Measurements from ENCODE around the gene HSD3B2.
"Not testable (repeated sequence)": the region's sequence is repeated elsewhere in the genome, so short reads cannot be mapped to it uniquely, and the experiment has no call there.

HSD3B2 gene

DNA sequence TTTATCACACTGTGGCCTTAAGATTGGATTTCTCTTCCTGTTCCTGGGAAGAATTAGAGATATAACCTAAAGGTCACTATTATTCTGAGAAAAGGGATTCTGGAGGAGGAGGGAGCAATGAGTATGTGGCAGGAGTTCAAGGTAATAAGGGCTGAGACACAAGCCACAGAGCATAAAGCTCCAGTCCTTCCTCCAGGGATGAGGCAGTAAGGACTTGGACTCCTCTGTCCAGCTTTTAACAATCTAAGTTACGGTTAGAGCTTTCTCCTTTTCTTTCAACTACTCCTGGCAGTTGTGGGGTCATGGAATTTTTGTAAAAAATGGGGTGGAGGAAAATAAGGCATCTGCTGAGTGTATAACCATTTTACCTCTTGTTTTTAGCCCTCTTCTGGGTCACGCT lies at the start of gene HSD3B2:
HSD3B2 (plus strand) TSS at position 201 of the 400 bp plus-strand sequence. CDS start 270 bp downstream, outside the sequence.
- DNase-seq (ENCODE audit: low spot score), result no peak

DNA sequence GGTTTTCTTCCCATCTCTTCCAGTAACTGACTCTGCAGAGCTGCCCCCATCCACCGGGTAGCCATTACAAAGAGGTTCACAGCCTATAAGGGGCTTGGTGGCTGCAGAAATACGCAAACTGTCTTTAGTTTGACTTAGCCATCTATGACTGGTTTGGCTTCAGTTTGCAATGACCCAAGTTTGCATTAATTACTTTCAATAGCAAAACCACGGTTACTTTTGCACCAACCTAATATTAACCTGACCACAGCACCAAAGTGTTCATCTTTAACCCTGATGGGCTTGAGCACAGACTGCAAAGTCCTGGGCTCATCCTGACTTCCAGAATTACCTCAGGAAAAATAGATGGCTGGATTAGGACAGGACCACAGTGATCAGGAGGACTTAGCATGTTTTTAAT lies 48.5 kb upstream of the HSD3B2 start:
- DNase-seq (ENCODE audit: low spot score), result no peak

DNA sequence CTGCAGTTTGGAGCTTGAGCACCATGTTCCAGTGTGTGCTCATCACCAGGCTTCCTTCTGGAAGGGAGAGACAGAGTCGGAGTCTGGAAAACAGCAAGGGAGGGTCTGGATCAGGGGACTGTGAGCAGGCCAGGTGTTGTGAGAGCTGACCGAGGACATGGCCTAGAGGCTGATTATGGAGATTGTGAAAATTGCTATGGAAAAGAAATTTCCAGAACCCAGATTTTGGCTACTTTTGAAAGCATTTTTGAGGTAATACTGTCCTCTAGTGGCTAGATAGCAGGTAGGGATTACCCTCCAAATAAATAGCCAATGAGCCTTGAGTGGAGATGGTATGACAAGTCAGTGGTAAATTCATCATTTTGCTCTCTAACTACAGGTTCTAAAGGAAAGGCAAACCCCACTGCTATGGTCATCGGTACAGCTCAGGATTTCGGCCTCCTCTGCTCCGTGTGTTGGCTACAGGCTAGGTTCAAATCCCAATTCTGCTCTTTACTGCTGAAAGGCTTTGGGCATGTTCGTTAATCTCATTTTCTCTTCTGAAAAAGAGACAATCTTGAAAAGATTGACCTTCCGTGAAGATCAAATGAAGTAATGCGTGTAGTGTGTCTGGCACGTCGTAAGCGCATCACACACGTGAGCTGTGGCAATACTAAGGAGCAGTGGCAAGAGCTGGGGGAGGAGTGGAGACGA lies 47.4 kb upstream of the HSD3B2 start:
- DNase-seq (ENCODE audit: low spot score), result peak; percentile 74

DNA sequence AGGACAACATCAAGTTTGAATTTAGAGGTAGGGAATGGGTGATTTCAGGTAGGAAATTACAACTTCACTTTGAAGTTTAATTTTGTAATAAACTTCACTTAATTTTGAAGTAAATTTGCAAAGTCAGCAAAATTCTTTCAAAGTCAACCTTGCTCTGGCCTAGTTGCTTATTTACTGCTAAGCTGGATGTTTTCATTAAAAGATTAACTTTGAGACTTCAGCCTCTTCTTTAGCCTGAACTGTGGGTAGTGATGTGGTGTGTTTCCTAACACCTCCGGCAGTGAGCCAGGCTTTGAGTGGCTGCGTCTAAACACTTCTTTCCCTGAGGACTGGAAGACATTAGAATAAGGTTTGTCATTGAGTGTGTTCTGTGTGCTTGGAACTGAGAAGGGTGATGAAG lies 46.4 kb upstream of the HSD3B2 start, which contains the start of gene HAO2:
HAO2 (plus strand) TSS at position 232 of the 400 bp plus-strand sequence. CDS start 12,301 bp downstream, outside the sequence.
- DNase-seq (ENCODE audit: low spot score), result no peak

DNA sequence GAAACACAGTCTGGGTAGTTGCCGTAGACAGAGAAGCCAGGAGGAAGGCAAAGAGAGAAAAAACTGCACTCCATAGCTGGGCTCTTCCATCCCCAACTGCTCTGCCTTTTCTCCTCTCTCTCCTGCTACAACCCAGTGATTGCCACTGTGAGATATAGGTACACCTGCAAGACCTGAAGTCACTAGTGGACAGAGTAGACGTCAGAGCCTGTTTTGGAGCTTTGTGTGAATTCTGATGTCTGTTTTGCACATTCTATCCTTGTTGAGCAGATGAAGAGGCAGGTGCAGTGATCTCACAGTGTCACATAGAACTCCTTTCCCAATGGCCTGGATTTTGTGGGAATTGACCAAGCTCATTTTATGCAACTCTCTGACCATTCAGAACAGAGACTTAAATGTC lies 44.2 kb upstream of the HSD3B2 start:
- DNase-seq (ENCODE audit: low spot score), result no peak

DNA sequence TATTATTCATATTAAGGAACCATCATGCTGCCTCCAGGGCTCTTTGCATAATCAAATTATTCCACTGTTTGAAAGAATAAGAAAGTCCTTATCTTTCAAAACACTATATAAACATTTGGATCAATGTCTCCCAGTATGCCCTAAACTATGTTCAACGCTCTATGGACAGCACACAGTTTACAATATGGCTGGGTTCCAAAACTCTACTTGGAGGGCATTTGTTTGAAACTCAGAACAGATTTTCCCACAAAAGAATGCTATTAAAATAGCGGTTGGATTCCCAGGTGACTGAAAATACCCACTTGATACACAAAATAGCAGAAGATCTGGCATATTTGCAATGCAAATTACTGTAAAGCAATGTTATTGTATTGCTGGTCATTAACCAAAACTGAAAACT lies 43.1 kb upstream of the HSD3B2 start:
- DNase-seq (ENCODE audit: low spot score), result no peak

DNA sequence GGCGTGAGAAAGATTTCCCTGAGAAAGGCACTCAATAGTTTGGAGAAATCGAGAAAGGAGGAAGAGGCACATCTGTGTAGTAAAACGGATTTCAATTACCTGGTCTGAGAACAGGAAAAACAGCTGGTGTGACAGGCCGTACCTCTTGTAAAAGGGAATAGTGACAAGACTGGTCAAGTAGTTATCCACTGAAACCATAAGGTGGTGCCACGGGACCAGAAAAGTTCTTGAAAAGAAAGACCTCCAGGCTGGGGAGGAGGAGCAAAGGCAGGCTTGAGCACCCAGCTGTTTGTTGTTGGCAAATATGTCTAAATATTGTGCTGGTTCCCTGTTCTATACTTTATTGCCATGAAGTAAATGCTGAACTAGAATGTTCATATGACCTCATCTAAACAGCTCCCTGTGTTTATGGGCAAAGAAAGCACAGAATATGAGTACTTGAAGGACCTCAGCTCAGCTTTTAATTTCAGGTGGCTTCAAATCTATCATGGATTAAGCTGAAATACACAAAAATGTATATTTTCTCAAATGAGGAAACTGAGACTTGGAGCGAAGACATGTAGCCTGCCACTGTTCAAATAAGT lies 42.4 kb upstream of the HSD3B2 start:
- DNase-seq (ENCODE audit: low spot score), result peak; percentile 53

DNA sequence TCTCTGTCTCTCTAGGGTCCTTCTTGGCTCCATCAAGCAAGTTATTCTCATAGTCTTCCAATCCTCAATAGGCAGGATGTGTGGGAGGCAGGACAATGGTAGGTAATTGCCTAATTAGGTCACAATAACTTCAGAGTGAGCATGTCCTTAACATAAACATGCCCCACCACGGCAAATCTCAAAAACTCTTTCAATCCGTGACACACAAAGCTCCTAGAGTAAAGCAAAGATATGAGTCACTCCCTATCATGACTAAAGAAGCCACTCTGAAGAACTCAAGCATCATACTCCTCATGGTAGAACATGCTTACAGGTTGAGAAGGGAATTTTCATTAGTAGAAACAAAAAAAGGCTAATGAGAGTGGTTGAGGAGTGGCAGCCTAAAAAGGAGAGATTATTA lies 41.5 kb upstream of the HSD3B2 start:
- DNase-seq (ENCODE audit: low spot score), result peak; percentile 36

DNA sequence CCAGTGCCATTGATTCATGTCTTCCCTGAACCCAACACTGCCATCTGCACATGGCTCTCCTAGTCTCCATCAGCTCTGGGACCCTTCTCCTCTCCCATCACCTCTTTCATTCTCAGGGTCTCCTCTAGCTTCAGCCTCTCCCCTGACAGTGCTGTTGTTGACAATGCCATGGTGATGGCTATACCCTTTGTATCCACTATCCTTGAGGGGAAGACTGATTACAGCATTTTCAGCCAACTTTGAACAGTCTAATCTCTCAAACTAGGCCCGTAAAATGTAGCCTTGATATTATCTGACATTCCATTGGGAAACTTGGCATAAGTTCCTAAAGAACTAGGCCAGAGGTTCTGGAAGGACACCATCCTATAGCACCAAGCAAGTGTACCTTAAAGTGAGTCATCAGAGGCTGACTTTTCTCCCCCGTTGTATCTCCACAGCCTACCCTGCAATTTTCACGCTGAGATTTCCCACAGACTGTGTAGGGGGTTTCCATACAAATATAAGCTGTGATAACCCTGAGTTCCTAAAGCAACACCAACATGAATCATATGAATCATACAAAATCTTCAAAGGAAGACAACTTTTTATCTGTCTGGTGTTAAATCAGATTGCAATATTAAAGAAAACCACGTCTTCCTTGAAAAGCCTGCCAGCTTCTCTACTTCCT lies 40.6 kb upstream of the HSD3B2 start:
- no peak for DNase-seq (ENCODE audit: low spot score)

DNA sequence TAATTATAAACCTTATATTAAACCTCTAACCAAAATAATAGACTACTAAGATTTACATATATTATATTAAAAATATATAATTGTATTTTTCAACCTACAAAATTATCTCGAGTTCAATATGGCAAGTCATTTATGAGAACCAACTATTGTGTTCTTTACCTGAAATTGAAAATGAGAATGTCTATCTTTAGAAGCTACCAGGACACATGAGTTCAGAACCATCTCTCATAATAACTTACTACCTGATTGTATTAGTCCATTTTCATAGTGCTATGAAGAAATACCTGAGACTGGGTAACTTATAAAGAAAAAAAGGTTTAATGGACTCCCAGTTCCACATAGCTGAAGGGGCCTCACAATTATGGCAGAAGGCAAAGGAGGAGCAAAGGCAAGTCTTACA lies 39.6 kb upstream of the HSD3B2 start:
- DNase-seq (ENCODE audit: low spot score), result no peak

DNA sequence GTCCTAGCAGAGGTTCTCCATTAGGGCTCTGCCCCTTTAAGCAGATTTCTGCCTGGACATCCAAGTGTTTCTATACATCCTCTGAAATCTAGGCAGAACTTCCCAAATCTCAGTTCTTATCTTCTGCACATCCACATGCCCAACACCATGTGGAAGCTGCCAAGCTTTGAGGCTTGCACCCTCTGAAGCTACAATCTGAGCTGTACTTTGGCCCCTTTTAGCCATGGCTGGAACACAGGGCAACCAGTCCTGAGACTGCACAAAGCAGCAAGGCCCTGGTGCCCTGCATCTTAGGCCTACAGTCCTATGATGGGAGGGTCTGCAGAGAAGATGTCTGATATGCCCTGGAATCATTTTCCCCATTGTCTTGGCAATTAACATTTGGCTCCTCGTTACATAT lies 38.4 kb upstream of the HSD3B2 start:
- no peak for DNase-seq (ENCODE audit: low spot score)

DNA sequence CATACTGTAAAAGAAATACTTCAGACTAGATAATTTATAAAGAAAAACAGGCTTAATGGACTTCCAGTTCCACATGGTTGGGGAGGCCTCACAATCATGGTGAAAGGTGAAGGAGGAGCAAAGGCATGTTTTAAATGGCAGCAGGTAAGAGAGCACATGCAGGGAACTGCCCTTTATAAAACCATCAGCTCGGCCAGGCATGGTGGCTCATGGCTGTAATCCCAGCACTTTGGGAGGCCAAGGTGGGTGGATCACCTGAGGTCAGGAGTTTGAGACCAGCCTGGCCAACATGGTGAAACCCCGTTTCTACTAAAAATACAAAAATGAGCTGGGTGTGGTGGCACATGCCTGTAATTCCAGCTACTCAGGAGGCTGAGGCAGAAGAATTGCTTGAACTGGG lies 37.4 kb upstream of the HSD3B2 start:
- DNase-seq (ENCODE audit: low spot score), result not testable (repeated sequence)

DNA sequence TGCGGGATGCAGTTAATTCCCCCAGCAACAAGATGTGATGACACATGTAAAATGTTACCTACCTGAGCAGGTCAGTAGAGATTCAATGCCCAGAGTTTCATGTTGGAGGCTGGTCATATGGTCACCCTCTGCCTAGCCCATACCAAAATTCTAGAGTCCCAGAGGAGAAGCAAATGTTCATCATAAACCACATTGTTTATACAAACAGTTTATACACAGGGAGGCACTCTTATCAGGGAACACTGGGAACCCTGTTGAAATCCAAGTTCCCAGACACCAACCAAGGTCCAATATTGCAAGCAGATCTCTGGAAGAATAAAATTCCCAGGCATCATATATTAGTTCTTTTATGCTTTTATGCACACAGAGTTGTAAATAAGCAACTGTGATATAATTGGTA lies 35.8 kb upstream of the HSD3B2 start:
- DNase-seq (ENCODE audit: low spot score), result no peak

DNA sequence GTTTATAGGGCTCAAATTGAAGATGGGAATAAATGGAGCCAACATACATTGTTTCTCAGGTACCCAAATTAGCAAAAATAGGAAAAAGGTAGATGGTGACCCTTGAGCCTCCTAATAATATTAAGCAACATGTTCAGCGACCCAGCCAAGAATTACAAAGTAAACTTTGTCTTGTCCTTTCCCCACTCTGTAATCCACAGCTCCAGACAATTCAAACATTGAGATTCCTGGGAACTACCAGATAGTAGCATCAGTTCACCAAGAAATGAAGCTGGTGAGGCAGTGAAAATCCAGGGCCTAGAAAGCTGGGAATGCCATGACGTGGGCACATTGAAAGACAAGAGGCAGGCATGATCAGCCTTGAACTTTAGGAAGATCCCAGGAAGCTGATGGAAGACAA lies 34.6 kb upstream of the HSD3B2 start:
- no peak for DNase-seq (ENCODE audit: low spot score)

DNA sequence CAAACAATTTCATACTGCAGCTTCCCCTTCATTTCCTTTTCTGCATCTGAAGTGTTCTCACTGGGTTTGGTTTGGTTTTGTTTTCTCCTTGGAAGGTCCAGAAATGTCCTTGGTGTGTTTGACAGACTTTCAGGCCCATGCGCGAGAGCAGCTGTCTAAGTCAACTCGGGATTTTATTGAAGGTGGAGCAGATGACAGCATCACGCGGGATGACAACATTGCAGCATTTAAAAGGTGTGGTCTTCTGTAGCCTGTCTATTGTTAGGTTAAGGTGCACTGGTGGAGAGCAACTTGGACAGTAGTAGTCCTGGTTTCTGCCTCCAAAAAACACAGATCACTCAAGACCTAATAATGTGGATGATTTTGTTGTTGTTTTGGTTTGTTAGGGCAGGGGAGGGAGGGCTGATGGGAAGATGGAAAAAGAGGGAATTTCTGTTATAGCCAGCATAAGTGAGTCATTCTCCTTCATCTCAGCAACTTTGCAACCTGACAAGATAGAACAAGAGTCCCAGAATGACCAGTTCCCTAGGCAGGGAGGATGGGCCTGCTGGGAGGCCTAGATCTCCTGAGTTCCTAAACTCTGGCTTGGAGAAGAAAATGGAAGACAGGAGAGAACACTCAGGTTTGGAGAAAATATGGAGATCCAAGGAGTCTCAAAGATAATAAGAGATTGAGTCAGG lies 33.8 kb upstream of the HSD3B2 start:
- no peak for DNase-seq (ENCODE audit: low spot score)

DNA sequence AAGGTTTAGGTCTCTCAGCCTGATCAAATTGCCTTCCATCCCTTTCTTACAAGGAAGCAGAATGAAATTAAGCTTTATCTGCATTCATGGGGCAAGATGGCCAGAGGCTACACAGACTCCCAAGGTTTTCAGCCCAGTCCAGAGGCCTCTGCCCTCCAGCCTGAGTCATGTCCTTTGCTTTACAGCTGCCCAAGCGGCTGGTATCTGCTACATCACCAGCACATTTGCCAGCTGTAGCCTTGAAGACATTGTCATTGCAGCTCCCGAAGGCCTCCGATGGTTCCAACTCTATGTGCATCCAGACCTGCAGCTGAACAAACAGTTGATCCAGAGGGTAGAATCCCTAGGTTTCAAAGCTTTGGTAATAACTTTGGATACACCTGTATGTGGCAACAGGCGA lies 30.4 kb upstream of the HSD3B2 start:
- no peak for DNase-seq (ENCODE audit: low spot score)

DNA sequence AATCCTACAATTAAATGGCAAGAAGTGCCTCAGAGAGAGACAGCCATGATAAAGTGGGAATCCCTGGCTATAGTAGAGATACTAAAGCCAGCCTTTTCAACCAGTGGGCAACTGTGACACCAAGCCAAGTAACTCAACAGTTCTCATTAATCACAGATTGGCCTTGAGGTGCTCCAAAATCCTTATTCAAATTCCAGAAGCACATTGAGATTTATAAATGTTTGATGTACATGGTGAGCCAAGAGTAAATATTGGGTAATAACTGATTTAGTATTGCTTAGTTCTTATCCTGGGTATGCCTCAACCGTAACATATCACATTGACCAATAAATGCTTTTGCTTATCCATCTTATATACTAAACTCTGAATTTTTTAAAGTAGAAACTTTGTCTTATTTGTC lies 29.3 kb upstream of the HSD3B2 start:
- no peak for DNase-seq (ENCODE audit: low spot score)

DNA sequence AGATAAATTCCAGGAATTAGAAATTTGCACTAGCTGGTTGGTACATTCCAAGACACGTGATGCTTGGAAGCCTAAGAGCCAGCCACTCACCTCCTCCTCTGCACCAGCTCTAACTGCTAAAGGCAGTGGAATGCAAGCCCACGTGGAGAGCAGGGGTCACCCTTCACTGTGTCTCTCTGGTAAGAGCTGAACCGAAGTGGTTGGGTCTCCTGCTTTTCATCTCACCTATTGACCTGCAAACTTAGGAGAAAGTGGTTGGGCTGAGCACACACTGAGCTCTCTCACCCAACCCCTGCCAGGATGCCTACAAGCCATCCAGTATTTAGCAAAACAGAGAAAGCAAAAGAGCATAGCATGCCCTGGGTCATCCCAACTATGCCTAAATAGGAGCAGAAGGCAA lies 27.1 kb upstream of the HSD3B2 start:
- DNase-seq (ENCODE audit: low spot score), result no peak

DNA sequence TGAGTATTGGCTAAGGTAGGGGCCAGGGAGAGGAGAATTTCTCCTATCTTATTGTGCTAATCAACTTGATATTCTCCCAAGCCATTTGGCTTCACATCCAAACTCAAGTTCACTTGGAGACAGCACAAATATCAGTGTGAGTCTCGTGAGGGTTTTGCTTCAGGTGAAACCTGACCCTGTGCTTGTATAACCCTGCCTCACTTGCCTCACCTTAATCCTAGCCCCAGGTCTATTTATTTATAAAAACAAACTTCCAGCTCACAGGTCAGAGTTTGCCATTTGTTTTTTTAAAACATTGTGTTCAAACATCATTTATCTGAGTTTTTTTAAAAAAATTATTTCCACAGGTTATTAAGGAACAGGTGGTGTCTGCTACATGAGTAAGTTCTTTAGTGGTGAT lies 26.5 kb upstream of the HSD3B2 start:
- no peak for DNase-seq (ENCODE audit: low spot score)

DNA sequence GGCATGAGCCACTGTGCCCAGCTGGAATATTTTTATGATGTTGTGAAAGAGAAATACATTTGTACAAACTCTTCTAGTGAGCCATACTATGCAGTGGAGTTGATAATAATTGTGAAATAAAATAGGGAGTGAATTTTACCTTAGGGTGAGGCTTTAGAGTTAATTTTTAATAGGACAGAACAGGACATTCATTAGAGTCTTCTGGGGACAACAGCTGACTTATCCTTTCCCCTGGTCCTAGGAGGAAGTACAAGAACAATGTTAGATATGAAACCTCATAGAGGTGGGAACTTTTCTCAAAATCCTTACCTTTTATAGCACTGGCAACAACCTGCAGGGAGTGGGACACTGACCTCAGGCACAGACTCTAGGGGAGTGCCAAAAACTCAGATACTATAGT lies 24.4 kb upstream of the HSD3B2 start:
- DNase-seq (ENCODE audit: low spot score), result no peak

DNA sequence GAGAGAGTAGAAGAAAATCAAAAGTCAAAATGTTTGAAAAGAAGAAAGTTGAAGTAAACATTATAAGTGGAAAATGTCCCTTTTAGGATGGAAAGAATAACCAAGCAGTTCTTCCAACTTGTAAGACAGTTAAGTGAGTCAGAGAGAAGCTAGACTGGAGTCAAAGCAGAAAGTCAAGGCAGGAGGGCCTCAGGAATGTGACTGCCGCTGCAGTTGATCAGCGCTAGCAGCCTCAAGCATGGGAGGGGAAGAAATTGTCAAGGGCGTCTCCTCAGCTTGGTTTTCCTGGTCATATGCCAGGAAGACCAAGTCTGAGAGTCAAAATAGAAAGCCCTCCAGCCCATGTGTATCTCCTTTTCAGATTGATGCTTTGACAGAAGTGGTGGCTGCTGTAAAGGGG lies 23.2 kb upstream of the HSD3B2 start:
- peak; percentile 45 for DNase-seq (ENCODE audit: low spot score)

DNA sequence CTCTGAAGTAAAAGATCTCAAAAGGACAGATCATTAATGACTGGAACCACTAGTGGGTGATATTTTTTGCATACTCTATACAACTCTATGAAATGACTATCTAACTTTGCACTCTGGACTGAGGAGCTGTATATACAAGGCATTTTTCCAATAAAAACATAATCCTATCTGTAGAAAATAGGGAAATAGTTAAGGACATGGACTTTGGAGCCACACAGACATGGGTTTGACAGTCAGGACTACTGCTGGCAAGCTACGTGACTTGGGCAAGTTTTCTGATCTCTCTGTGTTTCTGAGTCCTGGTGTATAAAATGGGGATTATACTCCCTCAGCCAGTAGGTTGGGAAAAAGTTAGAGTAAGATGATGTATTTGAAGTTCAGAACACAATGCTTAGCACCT lies 20.9 kb upstream of the HSD3B2 start:
- DNase-seq (ENCODE audit: low spot score), result no peak

DNA sequence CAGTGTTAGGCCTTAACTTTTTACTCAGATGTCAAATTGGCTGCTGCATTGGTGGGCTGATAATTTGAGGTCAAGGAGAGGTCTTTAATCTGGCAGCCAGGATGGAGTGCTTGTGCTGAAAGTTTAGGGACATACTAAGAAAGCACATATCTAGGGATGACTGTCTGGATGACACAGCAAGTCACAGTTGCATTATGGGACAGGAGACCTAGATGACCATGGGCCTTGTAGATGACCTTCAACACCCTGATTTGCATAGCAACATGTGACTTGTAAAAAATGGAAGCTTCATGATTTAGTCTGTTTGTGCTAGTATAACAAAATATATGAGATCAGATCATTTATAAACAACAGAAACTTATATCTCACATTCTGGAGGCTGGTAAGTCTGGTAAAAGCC lies 18.0 kb upstream of the HSD3B2 start:
- no peak for DNase-seq (ENCODE audit: low spot score)

Measured in AG20443 (cell line).